Activated B cell treated with CpG ODN at 0.5 μM for 24 hours (primary cell): Measurements from ENCODE around the gene MAP3K6. TPM values are rescaled to one million over a fixed set of nuclear protein-coding genes. Genes with fewer than 3 reads are reported as not detected.
A peak's percentile ranks its signal among the peaks of the same experiment; 100 is the strongest.

Experiments used
- ATAC-seq: fragments of 200-7000 bp; cut with Tn5 transposase; one replicate; pipeline ENCODE4 v1.10.0; 2021; ENCODE audit warnings: low read depth, mild to moderate bottlenecking, moderate library complexity
- CTCF ChIA-PET: fragments of 350-600 bp; sonication (Branson Sonifier 250); formaldehyde crosslinking; loops from one replicate; lab custom pipeline; 2021; ENCODE audit warnings: antibody characterized with exemption; lab: Charles Lee
- POLR2A ChIA-PET: fragments of 350-600 bp; sonication (Branson Sonifier 250); formaldehyde crosslinking; loops from one replicate; lab custom pipeline; 2021; ENCODE audit warnings: antibody characterized with exemption; lab: Charles Lee
- DNase-seq: peaks from one replicate; pipeline ENCODE4 v3.0.0; 2022
- H3K27ac Mint-ChIP-seq: one replicate; pipeline ENCODE4 v1.8.0; 2020; ENCODE audit warnings: mixed read lengths
- H3K27me3 Mint-ChIP-seq: one replicate; pipeline ENCODE4 v1.8.0; 2021; ENCODE audit warnings: mixed read lengths
- H3K36me3 Mint-ChIP-seq: one replicate; pipeline ENCODE4 v1.8.0; 2021; ENCODE audit warnings: low read depth, mixed read lengths
- H3K4me1 Mint-ChIP-seq: one replicate; pipeline ENCODE4 v1.8.0; 2021; ENCODE audit warnings: mixed read lengths
- H3K4me3 Mint-ChIP-seq: one replicate; pipeline ENCODE4 v1.8.0; 2020; ENCODE audit warnings: mild to moderate bottlenecking, mixed read lengths
- H3K9me3 Mint-ChIP-seq: one replicate; pipeline ENCODE4 v1.8.0; 2020; ENCODE audit warnings: mixed read lengths
- CTCF ChIP-seq: fragments of 200-600 bp; IDR thresholded peaks from one replicate; pipeline ENCODE4 v1.8.0; 2022; ENCODE audit warnings: antibody characterized with exemption, mild to moderate bottlenecking
- intact Hi-C: fragments of 100-400 bp; cut with micrococcal nuclease; formaldehyde crosslinking; loops from one replicate; pipeline ENCODE4 v1.15.1; 2024
- total RNA-seq: library from RNA; stranded (reverse); gene quantifications from 2 replicates; pipeline ENCODE4 v1.2.3, GENCODE V29; 2022

Gene MAP3K6
- total RNA-seq, 1 donor from 2014 or later = 4.6 TPM

- H3K27me3 Mint-ChIP-seq = no peaks in the 10 kb centered on the region
Measured at GRCh38 chr1:27321813-27322568, 44.8 kb downstream of the MAP3K6 start, which contains the start of gene TMEM222. Gene TMEM222, plus strand, starts transcription at chr1:27322163. Its CDS starts 35 bp downstream, at chr1:27322198.

GRCh38 chr1:27318596-27318995, 48.2 kb downstream of the MAP3K6 start:
- H3K9me3 Mint-ChIP-seq = no peaks in the 10 kb centered on the region
- ATAC-seq (no peak), DNase-seq (no peak)
- no peaks in the 10 kb centered on the region for H3K27me3 Mint-ChIP-seq
- TF ChIP-seq CTCF = no peak
- H3K36me3 Mint-ChIP-seq = peaks cover 5% of the 10 kb centered on the region
- ChIA-PET CTCF (interaction anchor here (1.2 to 1.5 kb wide), 2 partner anchors 18 to 22 kb away, joined by 3 read pairs; no protein-coding TSS in a partner anchor), POLR2A (interaction anchor here (0.7 kb wide), 2 partner anchors 62 to 253 kb away, joined by 9 to 10 read pairs; no protein-coding TSS in a partner anchor)
- H3K27ac Mint-ChIP-seq = no peak overlapping the region
- peaks cover 21% of the 10 kb centered on the region for H3K4me1 Mint-ChIP-seq
- intact Hi-C loops = no loop called here
- H3K4me3 Mint-ChIP-seq = no peak overlapping the region

More at GRCh38 chr1:27321813-27322568, 44.8 kb downstream of the MAP3K6 start, which contains the start of gene TMEM222:
- intact Hi-C loops = loop anchor here (1.0 to 5.0 kb wide), 7 partner anchors 19 to 340 kb away; partner anchors contain the start of genes SLC9A1, WASF2 and WDTC1
- peak; percentile 95 for ATAC-seq
- peak within 1 kb of the TSS; percentile 97 for H3K4me3 Mint-ChIP-seq
- no peak for TF ChIP-seq CTCF
- H3K36me3 Mint-ChIP-seq = peaks cover 34% of the 10 kb centered on the region
- peak within 1 kb of the TSS; percentile 93 for H3K27ac Mint-ChIP-seq
- H3K4me1 Mint-ChIP-seq = peaks cover 51% of the 10 kb centered on the region
- peak; percentile 99 for DNase-seq
- POLR2A ChIA-PET = interaction anchor here (0.6 to 2.4 kb wide), 7 partner anchors 11 to 88 kb away, joined by 3 to 11 read pairs (median 8); partner anchors contain the start of genes MAP3K6, SYTL1 and WDTC1
- H3K9me3 Mint-ChIP-seq = no peaks in the 10 kb centered on the region
- CTCF ChIA-PET = interaction anchor here (0.8 to 2.0 kb wide), 5 partner anchors 11 to 66 kb away, joined by 3 to 10 read pairs (median 5); no protein-coding TSS in a partner anchor

- ChIA-PET CTCF (interaction anchor here (1.2 kb wide), 1 partner anchor 17 kb away, joined by 3 read pairs; no protein-coding TSS in a partner anchor), POLR2A (interaction anchor here (0.6 to 0.7 kb wide), 2 partner anchors 61 to 62 kb away, joined by 4 to 9 read pairs; no protein-coding TSS in a partner anchor)
- no peaks in the 10 kb centered on the region for H3K9me3 Mint-ChIP-seq
- H3K27ac Mint-ChIP-seq = no peak overlapping the region
- ATAC-seq = no peak
- no peaks in the 10 kb centered on the region for H3K27me3 Mint-ChIP-seq
- peaks cover 16% of the 10 kb centered on the region for H3K4me1 Mint-ChIP-seq
- no peak for DNase-seq
- peaks cover 5% of the 10 kb centered on the region for H3K36me3 Mint-ChIP-seq
- intact Hi-C loops = no loop called here
- TF ChIP-seq CTCF = no peak
- no peak overlapping the region for H3K4me3 Mint-ChIP-seq
Measured at GRCh38 chr1:27318136-27318535, 48.6 kb downstream of the MAP3K6 start.

GRCh38 chr1:27316860-27317259, 49.9 kb downstream of the MAP3K6 start:
- Mint-ChIP-seq H3K9me3 (no peaks in the 10 kb centered on the region), H3K27me3 (no peaks in the 10 kb centered on the region), H3K36me3 (no peaks in the 10 kb centered on the region), H3K4me1 (peaks cover 8% of the 10 kb centered on the region), H3K4me3 (no peak overlapping the region), H3K27ac (no peak overlapping the region)
- ChIA-PET POLR2A (interaction anchor here (0.6 to 0.7 kb wide), 5 partner anchors 10 to 1012 kb away, joined by 3 to 13 read pairs (median 4); partner anchors contain the start of gene MED18), CTCF (interaction anchor here (1.3 to 1.5 kb wide), 2 partner anchors 16 to 19 kb away, joined by 4 to 5 read pairs; no protein-coding TSS in a partner anchor)
- ATAC-seq (no peak), DNase-seq (no peak)
- intact Hi-C loops = no loop called here
- TF ChIP-seq CTCF = no peak

GRCh38 chr1:27314737-27315136, 52.0 kb downstream of the MAP3K6 start:
- CTCF ChIA-PET = no interaction called here
- no peaks in the 10 kb centered on the region for H3K9me3 Mint-ChIP-seq
- H3K4me3 Mint-ChIP-seq = no peak overlapping the region

More at GRCh38 chr1:27314737-27315136, 52.0 kb downstream of the MAP3K6 start:
- no peak for TF ChIP-seq CTCF
- Mint-ChIP-seq H3K27ac (no peak overlapping the region), H3K4me1 (no peaks in the 10 kb centered on the region), H3K27me3 (no peaks in the 10 kb centered on the region), H3K36me3 (peaks cover 15% of the 10 kb centered on the region)
- POLR2A ChIA-PET = interaction anchor here (0.6 kb wide), 1 partner anchor 306 kb away, joined by 4 read pairs; no protein-coding TSS in a partner anchor
- intact Hi-C loops = no loop called here
- no peak for DNase-seq
- ATAC-seq = no peak
